ENCODE results near the gene IL34.

DNA sequence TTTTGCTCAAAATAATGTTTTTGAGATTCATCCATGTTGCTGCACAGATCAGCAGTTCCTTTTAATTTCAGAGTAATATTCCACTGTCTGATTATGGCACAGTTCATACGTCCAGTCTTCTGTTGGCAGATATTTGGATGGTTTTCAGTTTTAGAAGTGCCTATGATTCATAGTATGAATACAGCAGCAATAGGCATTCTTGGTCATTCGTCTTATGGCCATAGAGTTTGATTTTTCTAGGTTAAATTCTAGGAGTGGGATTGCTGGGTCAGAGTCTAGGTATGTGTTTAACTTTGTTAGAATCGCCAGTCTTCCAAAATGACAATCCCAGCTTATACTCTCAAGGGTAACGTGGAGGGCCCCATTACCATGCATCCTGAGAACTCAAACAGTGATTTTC is 11.5 kb upstream of the IL34 start:
- TF ChIP-seq, protein P1, sequence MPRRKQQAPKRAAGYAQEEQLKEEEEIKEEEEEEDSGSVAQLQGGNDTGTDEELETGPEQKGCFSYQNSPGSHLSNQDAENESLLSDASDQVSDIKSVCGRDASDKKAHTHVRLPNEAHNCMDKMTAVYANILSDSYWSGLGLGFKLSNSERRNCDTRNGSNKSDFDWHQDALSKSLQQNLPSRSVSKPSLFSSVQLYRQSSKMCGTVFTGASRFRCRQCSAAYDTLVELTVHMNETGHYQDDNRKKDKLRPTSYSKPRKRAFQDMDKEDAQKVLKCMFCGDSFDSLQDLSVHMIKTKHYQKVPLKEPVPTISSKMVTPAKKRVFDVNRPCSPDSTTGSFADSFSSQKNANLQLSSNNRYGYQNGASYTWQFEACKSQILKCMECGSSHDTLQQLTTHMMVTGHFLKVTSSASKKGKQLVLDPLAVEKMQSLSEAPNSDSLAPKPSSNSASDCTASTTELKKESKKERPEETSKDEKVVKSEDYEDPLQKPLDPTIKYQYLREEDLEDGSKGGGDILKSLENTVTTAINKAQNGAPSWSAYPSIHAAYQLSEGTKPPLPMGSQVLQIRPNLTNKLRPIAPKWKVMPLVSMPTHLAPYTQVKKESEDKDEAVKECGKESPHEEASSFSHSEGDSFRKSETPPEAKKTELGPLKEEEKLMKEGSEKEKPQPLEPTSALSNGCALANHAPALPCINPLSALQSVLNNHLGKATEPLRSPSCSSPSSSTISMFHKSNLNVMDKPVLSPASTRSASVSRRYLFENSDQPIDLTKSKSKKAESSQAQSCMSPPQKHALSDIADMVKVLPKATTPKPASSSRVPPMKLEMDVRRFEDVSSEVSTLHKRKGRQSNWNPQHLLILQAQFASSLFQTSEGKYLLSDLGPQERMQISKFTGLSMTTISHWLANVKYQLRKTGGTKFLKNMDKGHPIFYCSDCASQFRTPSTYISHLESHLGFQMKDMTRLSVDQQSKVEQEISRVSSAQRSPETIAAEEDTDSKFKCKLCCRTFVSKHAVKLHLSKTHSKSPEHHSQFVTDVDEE (CRISPR knock-in tag; IDR thresholded peaks at IDR 0.05) = no peak
- no peak for TF ChIP-seq ZNF565 (CRISPR knock-in tag; conservative IDR thresholded peaks at IDR 0.05; ENCODE audit: low read depth)
- TF ChIP-seq ZFP30 (CRISPR knock-in tag; IDR thresholded peaks at IDR 0.05) = no peak
- TF ChIP-seq, protein P2, sequence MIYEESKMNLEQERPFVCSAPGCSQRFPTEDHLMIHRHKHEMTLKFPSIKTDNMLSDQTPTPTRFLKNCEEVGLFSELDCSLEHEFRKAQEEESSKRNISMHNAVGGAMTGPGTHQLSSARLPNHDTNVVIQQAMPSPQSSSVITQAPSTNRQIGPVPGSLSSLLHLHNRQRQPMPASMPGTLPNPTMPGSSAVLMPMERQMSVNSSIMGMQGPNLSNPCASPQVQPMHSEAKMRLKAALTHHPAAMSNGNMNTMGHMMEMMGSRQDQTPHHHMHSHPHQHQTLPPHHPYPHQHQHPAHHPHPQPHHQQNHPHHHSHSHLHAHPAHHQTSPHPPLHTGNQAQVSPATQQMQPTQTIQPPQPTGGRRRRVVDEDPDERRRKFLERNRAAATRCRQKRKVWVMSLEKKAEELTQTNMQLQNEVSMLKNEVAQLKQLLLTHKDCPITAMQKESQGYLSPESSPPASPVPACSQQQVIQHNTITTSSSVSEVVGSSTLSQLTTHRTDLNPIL (CRISPR knock-in tag; IDR thresholded peaks at IDR 0.05; ENCODE audit: low read depth) = no peak
- no peak for TF ChIP-seq ZNF70 (CRISPR knock-in tag; IDR thresholded peaks at IDR 0.05)
- TF ChIP-seq CSDC2 (CRISPR knock-in tag; IDR thresholded peaks at IDR 0.05) = no peak
- no peak for TF ChIP-seq SNAI2 (CRISPR knock-in tag; IDR thresholded peaks at IDR 0.05)
- TF ChIP-seq, protein P3, sequence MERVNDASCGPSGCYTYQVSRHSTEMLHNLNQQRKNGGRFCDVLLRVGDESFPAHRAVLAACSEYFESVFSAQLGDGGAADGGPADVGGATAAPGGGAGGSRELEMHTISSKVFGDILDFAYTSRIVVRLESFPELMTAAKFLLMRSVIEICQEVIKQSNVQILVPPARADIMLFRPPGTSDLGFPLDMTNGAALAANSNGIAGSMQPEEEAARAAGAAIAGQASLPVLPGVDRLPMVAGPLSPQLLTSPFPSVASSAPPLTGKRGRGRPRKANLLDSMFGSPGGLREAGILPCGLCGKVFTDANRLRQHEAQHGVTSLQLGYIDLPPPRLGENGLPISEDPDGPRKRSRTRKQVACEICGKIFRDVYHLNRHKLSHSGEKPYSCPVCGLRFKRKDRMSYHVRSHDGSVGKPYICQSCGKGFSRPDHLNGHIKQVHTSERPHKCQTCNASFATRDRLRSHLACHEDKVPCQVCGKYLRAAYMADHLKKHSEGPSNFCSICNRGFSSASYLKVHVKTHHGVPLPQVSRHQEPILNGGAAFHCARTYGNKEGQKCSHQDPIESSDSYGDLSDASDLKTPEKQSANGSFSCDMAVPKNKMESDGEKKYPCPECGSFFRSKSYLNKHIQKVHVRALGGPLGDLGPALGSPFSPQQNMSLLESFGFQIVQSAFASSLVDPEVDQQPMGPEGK (CRISPR knock-in tag; IDR thresholded peaks at IDR 0.05; ENCODE audit: borderline replicate concordance) = no peak
- TF ChIP-seq TCF4 (CRISPR knock-in tag; IDR thresholded peaks at IDR 0.05; ENCODE audit: borderline replicate concordance) = no peak
- no peak for TF ChIP-seq BACH2 (CRISPR knock-in tag; IDR thresholded peaks at IDR 0.05; ENCODE audit: borderline replicate concordance)
- TF ChIP-seq PPARA (CRISPR knock-in tag; IDR thresholded peaks at IDR 0.05; ENCODE audit: borderline replicate concordance) = no peak
- no peak for TF ChIP-seq ISL1 (CRISPR knock-in tag; IDR thresholded peaks at IDR 0.05)
- TF ChIP-seq ARNTL (CRISPR knock-in tag; IDR thresholded peaks at IDR 0.05; ENCODE audit: borderline replicate concordance, low read depth) = no peak
- TF ChIP-seq OSR1 (CRISPR knock-in tag; IDR thresholded peaks at IDR 0.05) = no peak

Data from SK-N-SH treated with all-trans-retinoic acid at 6 μM for 48 hours (cell line).